Fibroblast of lung (primary cell): Measurements from ENCODE around the gene TUBB1.

Source experiments
- EZH2 ChIP-seq: IDR thresholded peaks from 2 replicates; pipeline ENCODE4 v1.5.1; 2012; ENCODE audit warnings: low read length, control low read depth, mild to moderate bottlenecking; ENCODE audit errors: missing control alignments
- TF ChIP-seq, protein P1 (sequence below), 2 donors: IDR thresholded peaks in 1 of 2; conservative IDR thresholded peaks in 1 of 2; 1 replicate in 1 of 2; 2 replicates in 1 of 2; pipeline ENCODE4 v1.5.1; 2011 to 2012; ENCODE audit warnings: low read length in 2 of 2, control low read depth in 1 of 2, inconsistent platforms in 1 of 2, low read depth in 1 of 2, mild to moderate bottlenecking in 1 of 2

DNA sequence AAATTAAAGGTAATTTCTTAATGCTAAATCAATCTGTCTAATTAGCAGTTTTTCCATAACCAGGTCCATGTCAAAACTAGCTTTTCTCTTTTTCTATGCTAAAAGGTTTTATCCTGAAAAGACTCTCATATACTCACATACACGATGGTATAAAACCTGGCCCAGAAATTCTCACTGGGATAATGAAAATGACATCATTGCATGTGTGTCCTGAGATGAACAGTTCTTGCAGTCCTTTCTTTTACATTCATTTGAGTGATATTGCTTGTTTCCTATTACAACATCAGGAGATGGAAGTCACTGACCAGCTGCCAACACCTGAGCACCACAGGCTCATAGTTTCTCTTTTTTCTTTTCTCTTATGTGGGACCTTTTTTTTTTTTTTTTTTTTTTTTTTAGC, 31.2 kb downstream of the TUBB1 start:
- TF ChIP-seq EZH2, result no peak
- TF ChIP-seq, protein P1, sequence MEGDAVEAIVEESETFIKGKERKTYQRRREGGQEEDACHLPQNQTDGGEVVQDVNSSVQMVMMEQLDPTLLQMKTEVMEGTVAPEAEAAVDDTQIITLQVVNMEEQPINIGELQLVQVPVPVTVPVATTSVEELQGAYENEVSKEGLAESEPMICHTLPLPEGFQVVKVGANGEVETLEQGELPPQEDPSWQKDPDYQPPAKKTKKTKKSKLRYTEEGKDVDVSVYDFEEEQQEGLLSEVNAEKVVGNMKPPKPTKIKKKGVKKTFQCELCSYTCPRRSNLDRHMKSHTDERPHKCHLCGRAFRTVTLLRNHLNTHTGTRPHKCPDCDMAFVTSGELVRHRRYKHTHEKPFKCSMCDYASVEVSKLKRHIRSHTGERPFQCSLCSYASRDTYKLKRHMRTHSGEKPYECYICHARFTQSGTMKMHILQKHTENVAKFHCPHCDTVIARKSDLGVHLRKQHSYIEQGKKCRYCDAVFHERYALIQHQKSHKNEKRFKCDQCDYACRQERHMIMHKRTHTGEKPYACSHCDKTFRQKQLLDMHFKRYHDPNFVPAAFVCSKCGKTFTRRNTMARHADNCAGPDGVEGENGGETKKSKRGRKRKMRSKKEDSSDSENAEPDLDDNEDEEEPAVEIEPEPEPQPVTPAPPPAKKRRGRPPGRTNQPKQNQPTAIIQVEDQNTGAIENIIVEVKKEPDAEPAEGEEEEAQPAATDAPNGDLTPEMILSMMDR (conservative IDR thresholded peaks at IDR 0.05 in 1 of 2, IDR thresholded peaks at IDR 0.05 in 1 of 2; ENCODE audit: low read depth in 1 of 2, low read length in 2 of 2), result no peak
